ENCODE measurements around the gene FEM1C.

The FEM1C gene

GRCh38 chr5:115471345-115472063, 73.1 kb downstream of the FEM1C start:
- DNase-seq: no peak

GRCh38 chr5:115470921-115471320, 73.7 kb downstream of the FEM1C start:
- DNase-seq: no peak
